Sigmoid colon (tissue), 7 donors: Measurements from ENCODE around the gene ACAT1. TPM values are rescaled to one million over a fixed set of nuclear protein-coding genes. Genes with fewer than 3 reads are reported as not detected.
"Not testable (repeated sequence)": the region's sequence is repeated elsewhere in the genome, so short reads cannot be mapped to it uniquely, and the experiment has no call there.

Experiments
- DNase-seq: peaks from one replicate; pipeline ENCODE4 v3.0.0-alpha.2; 2019
- H3K27ac ChIP-seq, 4 donors: fragments of 200-600 bp; sonication (generic); one replicate each; pipeline ENCODE4 v1.5.1; 2016 to 2019; ENCODE audit warnings: mild to moderate bottlenecking in 1 of 4
- H3K27me3 ChIP-seq, 3 donors: fragments of 200-600 bp; sonication (generic); one replicate each; pipeline ENCODE4 v1.5.1; 2019; ENCODE audit warnings: mild to moderate bottlenecking in 1 of 3
- H3K36me3 ChIP-seq, 4 donors: fragments of 200-600 bp; sonication (generic); one replicate each; pipeline ENCODE4 v1.5.1; 2016 to 2019
- H3K4me1 ChIP-seq, 4 donors: fragments of 200-600 bp; sonication (generic); one replicate each; pipeline ENCODE4 v1.5.1; 2017 to 2019
- H3K4me3 ChIP-seq, 4 donors: fragments of 200-600 bp; sonication (generic); one replicate each; pipeline ENCODE4 v1.5.1; 2017 to 2019; ENCODE audit warnings: mild to moderate bottlenecking in 2 of 4, moderate library complexity in 1 of 4
- H3K9me3 ChIP-seq, 4 donors: fragments of 200-600 bp in 3 of 4; sonication (generic) in 3 of 4; one replicate each; pipeline versions ENCODE4 v1.5.1 to v1.6.1; 2013 to 2019
- EP300 ChIP-seq, 4 donors: sonication (generic); formaldehyde crosslinking; IDR thresholded peaks; one replicate each; pipeline ENCODE4 v1.6.1; 2017; ENCODE audit warnings: antibody characterized with exemption in 4 of 4
- POLR2A ChIP-seq, 2 donors: fragments of 450-650 bp; IDR thresholded peaks; one replicate each; pipeline ENCODE4 v1.6.1; 2016; ENCODE audit warnings: antibody characterized with exemption in 2 of 2, mild to moderate bottlenecking in 2 of 2, moderate library complexity in 2 of 2
- POLR2AphosphoS5 ChIP-seq, 4 donors: sonication (generic); formaldehyde crosslinking; IDR thresholded peaks; one replicate each; pipeline ENCODE4 v1.6.1; 2017; ENCODE audit warnings: antibody characterized with exemption in 4 of 4
- WGBS, 2 donors: extraction: QIAGEN DNeasy Blood & Tissue Kit; methylation state at CpG; one replicate each; pipeline ENCODE4 v1.1.7; 2013; 5-methylcytosine and 5-hydroxymethylcytosine counted together
- intact Hi-C: fragments of 100-400 bp; cut with DNase I; formaldehyde crosslinking; loops from one replicate; pipeline ENCODE4 v1.15.1; 2023
- polyA plus RNA-seq, 3 donors: library from polyadenylated mRNA; stranded (reverse); fragments of 200-250 nt; gene quantifications; one replicate each; pipeline ENCODE4 v1.2.3, GENCODE V29; 2013
- total RNA-seq, 4 donors: library from RNA; depleted of rRNA; stranded (reverse); fragments of >200 nt; gene quantifications; one replicate each; pipeline ENCODE4 v1.1.0, GENCODE V29; 2016
- TF ChIP-seq, protein P1 (sequence below), 4 experiments: fragments of 450-650 bp in 3 of 4; fragments of 200-600 bp in 1 of 4; IDR thresholded peaks; one replicate each; pipeline ENCODE4 v1.5.1; 2016 to 2019; ENCODE audit warnings: antibody characterized with exemption in 4 of 4, mild to moderate bottlenecking in 3 of 4, moderate library complexity in 2 of 4
- donor health status: healthy with polysubstance abuse.
- donor health status: Bipolar disorder and iron deficiency.
- donor health status: healthy.

ACAT1 gene
- total and polyA plus RNA-seq, 7 donors, result 61.1 to 225 (median 143) TPM

DNA sequence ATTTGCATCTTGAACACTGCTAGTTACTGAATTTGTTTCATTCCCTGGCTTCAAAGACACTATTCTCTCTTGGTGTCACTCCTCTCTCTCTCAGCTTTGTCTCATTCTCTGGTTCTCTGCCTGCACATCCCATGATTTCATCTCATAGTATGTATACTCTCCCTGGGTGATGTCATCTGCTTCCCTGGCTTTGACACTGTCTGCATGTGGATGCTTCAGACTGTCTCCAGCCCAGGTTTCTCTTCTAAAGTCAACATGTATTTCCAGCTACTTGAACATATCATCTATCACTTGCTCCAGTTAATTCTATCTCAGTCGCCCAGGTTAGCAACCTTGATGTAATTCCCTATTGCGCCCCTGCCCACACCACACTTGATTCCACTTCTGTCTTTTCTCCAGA lies 9.3 kb upstream of the ACAT1 start:
- 92 to 97% methylated on average over 2 of the region's 2 CpGs for WGBS, 2 donors

DNA sequence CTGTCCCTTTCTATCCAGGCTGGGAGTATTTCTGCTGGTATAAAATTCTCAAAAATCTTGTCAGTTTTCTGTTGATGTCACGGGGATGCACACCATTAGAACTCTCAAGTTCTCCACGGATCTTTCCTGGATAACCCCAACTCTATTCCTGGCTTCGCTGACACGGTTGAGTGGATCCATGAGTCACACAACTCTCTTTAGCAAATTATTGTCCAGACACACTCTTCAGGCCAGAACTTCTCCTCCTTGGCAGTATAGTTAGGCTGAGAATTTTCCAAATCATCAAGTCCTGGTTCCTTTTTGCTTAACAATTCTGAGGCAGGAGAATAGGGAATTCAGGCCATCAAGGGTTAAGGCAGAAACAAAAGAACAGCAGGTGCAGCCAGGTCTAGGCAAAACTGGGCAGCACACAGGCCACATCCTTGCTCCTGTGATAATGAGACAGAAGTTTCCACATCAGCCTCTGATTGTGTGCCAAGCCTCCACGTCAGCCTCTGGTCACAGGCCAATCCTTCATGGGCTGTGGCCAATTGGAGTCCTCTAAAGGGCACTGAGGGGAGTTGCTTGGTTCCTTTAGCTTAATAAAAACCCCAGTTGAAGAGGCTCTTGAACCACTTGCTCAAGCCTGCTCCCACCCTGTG lies 5.7 kb upstream of the ACAT1 start:
- intact Hi-C loops, result loop anchor here (5.0 kb wide), 3 partner anchors 88 to 352 kb away; partner anchors contain the start of genes C11orf65 and CUL5
- Histone ChIP-seq H3K4me3 (no peak overlapping the region), H3K27ac (peak overlapping the region; percentile 72 to 90 (median 82)), H3K36me3 (no peaks in the 10 kb centered on the region), H3K9me3 (no peaks in the 10 kb centered on the region), H3K4me1 (peaks cover 0 to 21% (median 20%) of the 10 kb centered on the region in 4 donors), H3K27me3 (no peaks in the 10 kb centered on the region)
- 32 to 51% methylated on average over 5 of the region's 5 CpGs for WGBS, 2 donors
- DNase-seq, result peak; percentile 94
- TF ChIP-seq POLR2AphosphoS5 (IDR thresholded peaks at IDR 0.05), result peak in 3 of 4 donors; percentile 61 to 71 (median 69)
- no peak for TF ChIP-seq POLR2A (IDR thresholded peaks at IDR 0.05)
- TF ChIP-seq EP300 (IDR thresholded peaks at IDR 0.05), result no peak

More for the DNA sequence above, 9.3 kb upstream of the ACAT1 start:
- H3K27ac ChIP-seq, result no peak overlapping the region
- no peaks in the 10 kb centered on the region for H3K27me3 ChIP-seq
- intact Hi-C loops, result no loop called here
- H3K9me3 ChIP-seq, result no peaks in the 10 kb centered on the region
- no peak for DNase-seq
- TF ChIP-seq POLR2A (IDR thresholded peaks at IDR 0.05) (no peak), POLR2AphosphoS5 (IDR thresholded peaks at IDR 0.05) (no peak), EP300 (IDR thresholded peaks at IDR 0.05) (no peak)
- TF ChIP-seq, protein P1, sequence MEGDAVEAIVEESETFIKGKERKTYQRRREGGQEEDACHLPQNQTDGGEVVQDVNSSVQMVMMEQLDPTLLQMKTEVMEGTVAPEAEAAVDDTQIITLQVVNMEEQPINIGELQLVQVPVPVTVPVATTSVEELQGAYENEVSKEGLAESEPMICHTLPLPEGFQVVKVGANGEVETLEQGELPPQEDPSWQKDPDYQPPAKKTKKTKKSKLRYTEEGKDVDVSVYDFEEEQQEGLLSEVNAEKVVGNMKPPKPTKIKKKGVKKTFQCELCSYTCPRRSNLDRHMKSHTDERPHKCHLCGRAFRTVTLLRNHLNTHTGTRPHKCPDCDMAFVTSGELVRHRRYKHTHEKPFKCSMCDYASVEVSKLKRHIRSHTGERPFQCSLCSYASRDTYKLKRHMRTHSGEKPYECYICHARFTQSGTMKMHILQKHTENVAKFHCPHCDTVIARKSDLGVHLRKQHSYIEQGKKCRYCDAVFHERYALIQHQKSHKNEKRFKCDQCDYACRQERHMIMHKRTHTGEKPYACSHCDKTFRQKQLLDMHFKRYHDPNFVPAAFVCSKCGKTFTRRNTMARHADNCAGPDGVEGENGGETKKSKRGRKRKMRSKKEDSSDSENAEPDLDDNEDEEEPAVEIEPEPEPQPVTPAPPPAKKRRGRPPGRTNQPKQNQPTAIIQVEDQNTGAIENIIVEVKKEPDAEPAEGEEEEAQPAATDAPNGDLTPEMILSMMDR (IDR thresholded peaks at IDR 0.05), result no peak
- peaks cover 0 to 21% (median 20%) of the 10 kb centered on the region in 4 donors for H3K4me1 ChIP-seq
- peaks cover 0 to 10% (median 0%) of the 10 kb centered on the region in 4 donors for H3K36me3 ChIP-seq
- H3K4me3 ChIP-seq, result no peak overlapping the region

DNA sequence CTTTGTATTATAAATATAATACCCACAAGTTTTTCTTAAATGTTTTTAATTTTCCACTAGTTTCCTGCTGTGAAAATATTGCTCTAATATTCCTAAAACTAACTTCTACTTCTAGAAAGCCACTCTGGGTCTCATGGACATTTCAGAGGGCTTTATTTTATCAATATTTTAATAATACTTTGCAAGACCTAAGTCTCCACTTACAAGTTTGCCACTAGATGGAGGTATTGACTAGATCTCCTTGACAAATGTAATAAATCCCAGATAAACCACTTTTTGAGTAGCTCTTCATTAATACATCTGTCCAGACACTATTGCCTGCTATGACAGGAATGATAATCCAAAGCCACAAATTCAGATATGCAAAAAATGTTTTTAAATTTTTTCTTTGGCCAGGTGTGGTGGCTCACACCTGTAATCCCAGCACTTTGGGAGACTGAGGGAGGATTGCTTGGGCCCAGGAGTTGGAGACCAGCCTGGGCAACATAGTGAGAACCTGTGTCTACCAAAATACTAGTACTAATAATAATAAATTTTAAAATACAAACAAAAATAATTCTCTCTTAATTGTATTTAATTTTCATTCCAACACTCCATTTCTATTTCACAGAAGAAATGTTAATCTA lies 3.5 kb upstream of the ACAT1 start:
- intact Hi-C loops, result loop anchor here (5.0 kb wide), 3 partner anchors 91 to 349 kb away; partner anchors contain the start of genes C11orf65 and CUL5
- Histone ChIP-seq H3K4me1 (peaks cover 0 to 35% (median 34%) of the 10 kb centered on the region in 4 donors), H3K4me3 (no peak overlapping the region), H3K9me3 (no peaks in the 10 kb centered on the region), H3K27me3 (no peaks in the 10 kb centered on the region), H3K36me3 (no peaks in the 10 kb centered on the region), H3K27ac (no peak overlapping the region)
- DNase-seq, result no peak
- TF ChIP-seq, protein P1 (IDR thresholded peaks at IDR 0.05), result peak in 3 of 4 experiments; percentile 21 to 43 (median 22)
- no peak for TF ChIP-seq EP300 (IDR thresholded peaks at IDR 0.05)

DNA sequence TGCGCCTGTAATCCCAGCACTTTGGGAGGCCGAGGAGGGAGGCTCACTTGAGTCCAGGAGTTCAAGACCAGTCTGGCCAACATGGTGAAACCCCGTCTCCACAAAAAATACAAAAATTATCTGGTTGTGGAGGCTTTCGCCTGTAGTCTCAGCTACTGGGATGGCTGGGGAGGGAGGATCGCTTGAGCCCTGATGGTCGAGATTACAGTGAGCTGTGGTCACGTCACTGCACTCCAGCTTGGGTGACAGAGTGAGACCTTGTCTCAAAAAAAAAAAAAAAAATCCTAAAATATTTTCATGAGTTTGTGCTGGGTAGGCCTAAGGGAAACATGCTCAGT lies 462 bp upstream of the ACAT1 start:
- intact Hi-C loops, result loop anchor here (2.0 to 10.0 kb wide), 2 partner anchors 102 to 544 kb away; partner anchors contain the start of genes ATM, DDX10 and NPAT
- peak overlapping the region; percentile 87 to 96 (median 92) for H3K27ac ChIP-seq

DNA sequence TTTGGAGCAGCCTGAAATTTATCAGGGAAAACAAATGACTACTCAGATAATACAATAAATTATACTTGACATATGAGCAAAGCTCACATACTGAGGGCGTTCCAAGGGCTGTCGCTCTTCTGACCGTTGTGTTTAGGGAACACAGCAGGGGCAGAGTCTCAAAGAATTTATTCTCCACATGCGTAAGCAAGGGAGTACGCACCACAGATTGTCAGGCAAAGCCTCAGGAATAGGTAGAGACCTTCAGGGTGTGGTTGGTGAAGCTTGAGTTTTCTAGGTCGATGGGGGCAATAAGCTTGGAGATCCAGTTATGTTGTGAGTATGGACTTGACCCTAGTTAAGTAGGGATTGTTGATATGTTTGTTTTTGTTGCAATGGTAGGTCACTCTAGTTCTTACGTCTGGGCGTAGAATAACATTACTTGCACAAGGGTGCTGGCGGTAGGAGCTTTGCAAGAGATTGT lies 830 bp downstream of the ACAT1 start:
- intact Hi-C loops, result loop anchor here (10.0 kb wide), 1 partner anchor 543 kb away; the partner anchor contains the start of gene DDX10
- Histone ChIP-seq H3K4me3 (peak overlapping the region; percentile 59 to 84 (median 72)), H3K9me3 (no peaks in the 10 kb centered on the region), H3K4me1 (peaks cover 0 to 39% (median 34%) of the 10 kb centered on the region in 4 donors), H3K36me3 (no peaks in the 10 kb centered on the region), H3K27ac (peak overlapping the region; percentile 87 to 96 (median 92)), H3K27me3 (no peaks in the 10 kb centered on the region)
- no peak for DNase-seq
- 13 to 49% methylated on average over 9 of the region's 9 CpGs for WGBS, 2 donors
- TF ChIP-seq, protein P1 (IDR thresholded peaks at IDR 0.05), result no peak
- no peak for TF ChIP-seq EP300 (IDR thresholded peaks at IDR 0.05)
- TF ChIP-seq POLR2AphosphoS5 (IDR thresholded peaks at IDR 0.05), result no peak
- no peak for TF ChIP-seq POLR2A (IDR thresholded peaks at IDR 0.05)

More for the DNA sequence above, 462 bp upstream of the ACAT1 start:
- H3K36me3 ChIP-seq, DNase-seq, H3K9me3 ChIP-seq, H3K27me3 ChIP-seq: not testable (repeated sequence)
- WGBS, 2 donors, result 52 to 70% methylated on average over 7 of the region's 7 CpGs
- peaks cover 0 to 45% (median 41%) of the 10 kb centered on the region in 4 donors for H3K4me1 ChIP-seq
- peak overlapping the region in 3 of 4 donors; percentile 61 to 84 (median 82) for H3K4me3 ChIP-seq
